Neural crest cell (in vitro differentiated cells): ENCODE results near the gene KIF25. TPM values are rescaled to one million over a fixed set of nuclear protein-coding genes. Genes with fewer than 3 reads are reported as not detected.
A peak's percentile ranks its signal among the peaks of the same experiment; 100 is the strongest.

ENCODE experiments used
- DNase-seq: peaks from one replicate; pipeline ENCODE4 v3.0.0; 2021; ENCODE audit warnings: low read depth, mixed read lengths, low spot score
- H3K27ac Mint-ChIP-seq: one replicate; pipeline ENCODE4 v1.8.0; 2021; ENCODE audit warnings: mild to moderate bottlenecking, mixed read lengths; ENCODE audit not compliant: unreplicated experiment
- H3K27me3 Mint-ChIP-seq: 2 replicates; pipeline ENCODE4 v1.8.0; 2021; ENCODE audit warnings: low read depth, mild to moderate bottlenecking, mixed read lengths
- H3K36me3 Mint-ChIP-seq: 2 replicates; pipeline ENCODE4 v1.8.0; 2021; ENCODE audit warnings: low read depth, mild to moderate bottlenecking, mixed read lengths
- H3K4me1 Mint-ChIP-seq: 2 replicates; pipeline ENCODE4 v1.8.0; 2021; ENCODE audit warnings: mixed read lengths
- H3K4me3 Mint-ChIP-seq: one replicate; pipeline ENCODE4 v1.8.0; 2021; ENCODE audit warnings: mild to moderate bottlenecking, mixed read lengths
- H3K9me3 Mint-ChIP-seq: 2 replicates; pipeline ENCODE4 v1.8.0; 2021; ENCODE audit warnings: mixed read lengths
- CTCF ChIP-seq: fragments of 200-600 bp; sonication (generic); conservative IDR thresholded peaks from 2 replicates; pipeline ENCODE4 v1.5.0; 2021; ENCODE audit warnings: antibody characterized with exemption, mild to moderate bottlenecking
- total RNA-seq: library from RNA; stranded (reverse); gene quantifications from 2 replicates; pipeline ENCODE4 v1.2.1, GENCODE V29; 2021

The KIF25 gene
- total RNA-seq, 1 donor from 2014 or later = 0.72 TPM

- Mint-ChIP-seq H3K9me3 (no peaks in the 10 kb centered on the region), H3K27me3 (no peaks in the 10 kb centered on the region), H3K4me1 (no peaks in the 10 kb centered on the region), H3K27ac (no peak overlapping the region), H3K4me3 (no peak overlapping the region), H3K36me3 (no peaks in the 10 kb centered on the region)
- no peak for TF ChIP-seq CTCF
- no peak for DNase-seq
Measured at GRCh38 chr6:168051648-168052047, 54.2 kb downstream of the KIF25 start.

GRCh38 chr6:168052291-168052891 is 54.9 kb downstream of the KIF25 start:
- TF ChIP-seq CTCF = no peak
- H3K9me3 Mint-ChIP-seq = no peaks in the 10 kb centered on the region
- H3K27ac Mint-ChIP-seq = no peak overlapping the region
- no peaks in the 10 kb centered on the region for H3K36me3 Mint-ChIP-seq
- no peaks in the 10 kb centered on the region for H3K27me3 Mint-ChIP-seq
- H3K4me1 Mint-ChIP-seq = no peaks in the 10 kb centered on the region
- H3K4me3 Mint-ChIP-seq = no peak overlapping the region
- DNase-seq = no peak

- Mint-ChIP-seq H3K4me1 (no peaks in the 10 kb centered on the region), H3K9me3 (no peaks in the 10 kb centered on the region), H3K27ac (no peak overlapping the region), H3K4me3 (no peak overlapping the region), H3K27me3 (no peaks in the 10 kb centered on the region), H3K36me3 (no peaks in the 10 kb centered on the region)
- DNase-seq = no peak
- TF ChIP-seq CTCF = no peak
Measured at GRCh38 chr6:168053086-168053956, 55.9 kb downstream of the KIF25 start.

- no peaks in the 10 kb centered on the region for H3K27me3 Mint-ChIP-seq
- DNase-seq = no peak
- no peaks in the 10 kb centered on the region for H3K4me1 Mint-ChIP-seq
- no peaks in the 10 kb centered on the region for H3K9me3 Mint-ChIP-seq
- no peak overlapping the region for H3K4me3 Mint-ChIP-seq
- no peak overlapping the region for H3K27ac Mint-ChIP-seq
- TF ChIP-seq CTCF = no peak
- no peaks in the 10 kb centered on the region for H3K36me3 Mint-ChIP-seq
Measured at GRCh38 chr6:168053957-168054471, 56.5 kb downstream of the KIF25 start.

DNA sequence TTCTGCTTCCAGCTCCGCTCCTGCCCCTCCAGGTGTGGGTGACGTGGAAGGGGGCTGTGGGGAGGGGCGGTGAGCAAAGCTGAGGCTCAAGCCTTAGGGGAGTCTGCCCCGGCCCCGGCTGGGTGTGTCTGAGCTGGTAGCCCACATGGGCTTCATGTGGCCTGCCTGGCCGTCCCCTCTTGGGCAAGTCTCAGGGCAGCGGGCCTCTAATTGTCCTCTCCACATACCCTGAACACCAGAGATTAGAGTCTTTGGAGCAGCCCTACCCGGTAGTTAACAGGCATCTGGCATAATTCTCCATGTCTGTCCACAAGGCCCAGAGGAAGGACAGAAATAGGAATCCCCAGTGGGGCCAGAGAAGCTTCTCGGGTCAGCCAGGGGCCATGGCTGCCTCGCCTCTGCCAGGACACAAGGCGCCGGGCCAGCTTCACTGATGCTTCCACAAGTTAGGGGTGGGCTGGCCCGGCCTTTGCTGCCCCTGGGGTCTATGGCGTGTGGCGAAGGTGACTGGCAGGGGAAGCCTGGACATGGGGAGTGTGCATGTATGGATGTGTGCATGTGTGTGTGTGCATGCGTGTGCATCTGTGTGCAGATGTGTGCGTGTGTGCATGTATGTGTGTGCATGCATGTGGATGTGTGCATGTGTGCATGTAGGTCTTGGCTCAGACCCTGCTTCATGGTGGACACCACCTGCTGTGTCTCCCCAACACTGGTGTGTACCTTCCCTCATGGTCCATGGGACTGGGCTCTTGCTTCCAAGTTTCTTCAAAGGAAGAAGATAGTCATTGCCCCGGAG is 57.5 kb downstream of the KIF25 start:
- no peak for TF ChIP-seq CTCF

More for the DNA sequence above, 57.5 kb downstream of the KIF25 start:
- Mint-ChIP-seq H3K4me3 (no peak overlapping the region), H3K4me1 (no peaks in the 10 kb centered on the region), H3K36me3 (no peaks in the 10 kb centered on the region), H3K27ac (peak overlapping the region; percentile 50), H3K27me3 (no peaks in the 10 kb centered on the region), H3K9me3 (no peaks in the 10 kb centered on the region)
- DNase-seq = no peak
